Skeletal muscle cell (primary cell): ENCODE data around the gene NAPSA.
"Not testable (repeated sequence)": the region's sequence is repeated elsewhere in the genome, so short reads cannot be mapped to it uniquely, and the experiment has no call there.

Source experiments
- DNase-seq: peaks from one replicate; pipeline ENCODE4 v3.0.0-alpha.2; 2010; ENCODE audit warnings: low read depth
- H3K4me3 ChIP-seq: 2 replicates; pipeline ENCODE4 v1.5.1; 2011; ENCODE audit warnings: low read depth, mild to moderate bottlenecking, control low read depth, low read length, moderate library complexity

The NAPSA gene

DNA sequence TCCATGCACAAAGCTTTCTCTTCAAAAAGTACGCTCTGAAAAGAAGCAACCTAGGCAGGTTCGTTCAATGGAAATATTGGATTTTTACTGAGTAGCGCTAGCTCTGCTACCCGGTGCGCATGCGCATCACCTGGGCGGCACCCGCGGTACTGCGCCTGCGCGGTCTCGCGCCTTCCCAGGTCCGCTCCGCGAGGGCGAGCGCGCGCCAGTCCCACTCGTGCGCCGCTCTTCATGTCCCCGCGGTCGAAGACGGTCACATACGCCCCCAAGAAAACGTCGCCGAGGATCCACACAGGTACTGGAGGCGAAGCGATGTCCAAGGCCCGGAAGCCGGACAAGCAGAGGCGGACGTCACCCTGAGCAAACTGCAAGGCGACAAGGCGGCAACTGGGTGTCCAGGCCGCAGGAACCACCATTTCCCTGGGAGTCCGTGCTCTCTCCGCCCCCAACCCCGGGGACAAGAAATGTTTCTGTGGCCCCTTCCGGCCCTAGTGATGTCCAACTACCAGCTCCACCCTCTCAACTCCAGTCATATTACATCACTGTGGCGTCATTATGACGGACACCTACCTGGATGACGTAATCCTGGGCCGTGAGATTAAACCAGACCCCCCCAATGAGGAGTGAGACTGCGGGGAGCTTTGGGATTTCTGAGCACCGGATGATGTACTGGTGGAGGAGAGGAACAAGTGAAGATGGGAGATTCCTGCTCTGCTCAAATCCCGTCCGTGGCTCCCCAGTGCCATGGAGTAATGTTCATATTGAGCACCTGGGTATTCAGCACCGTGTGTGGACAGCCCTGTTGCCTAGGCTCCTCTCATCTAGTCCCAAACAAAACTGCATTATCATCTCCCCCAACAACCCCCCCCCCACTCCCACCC, 31.5 kb downstream of the NAPSA start:
- DNase-seq = peak; percentile 16
- H3K4me3 ChIP-seq = peak overlapping the region; percentile 53

DNA sequence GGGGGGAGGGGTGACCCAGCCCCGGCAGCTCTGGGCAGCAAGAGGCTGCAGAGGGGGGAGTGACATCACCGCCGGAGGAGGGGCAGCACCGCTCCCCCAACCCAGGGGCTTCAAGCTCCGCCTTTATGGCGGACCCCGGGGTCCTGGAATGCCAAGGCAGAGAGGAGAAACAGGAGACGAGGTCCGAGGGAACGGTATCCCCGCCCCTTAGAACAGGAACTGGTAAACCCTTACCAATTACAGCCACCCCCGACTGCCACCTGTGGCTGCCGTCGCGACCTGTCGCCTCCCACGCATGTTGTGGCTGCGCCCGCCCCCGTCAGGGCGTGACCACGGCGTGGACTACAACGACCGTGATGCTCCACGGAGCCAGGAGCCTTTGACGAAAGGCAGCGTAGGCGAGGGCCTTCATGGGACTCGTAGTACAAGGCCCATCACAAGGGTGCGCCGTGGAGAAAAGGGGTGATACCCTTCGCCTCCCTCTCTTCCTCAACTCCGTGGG, 32.2 kb downstream of the NAPSA start:
- peak overlapping the region; percentile 53 for H3K4me3 ChIP-seq
- peak; percentile 53 for DNase-seq

DNA sequence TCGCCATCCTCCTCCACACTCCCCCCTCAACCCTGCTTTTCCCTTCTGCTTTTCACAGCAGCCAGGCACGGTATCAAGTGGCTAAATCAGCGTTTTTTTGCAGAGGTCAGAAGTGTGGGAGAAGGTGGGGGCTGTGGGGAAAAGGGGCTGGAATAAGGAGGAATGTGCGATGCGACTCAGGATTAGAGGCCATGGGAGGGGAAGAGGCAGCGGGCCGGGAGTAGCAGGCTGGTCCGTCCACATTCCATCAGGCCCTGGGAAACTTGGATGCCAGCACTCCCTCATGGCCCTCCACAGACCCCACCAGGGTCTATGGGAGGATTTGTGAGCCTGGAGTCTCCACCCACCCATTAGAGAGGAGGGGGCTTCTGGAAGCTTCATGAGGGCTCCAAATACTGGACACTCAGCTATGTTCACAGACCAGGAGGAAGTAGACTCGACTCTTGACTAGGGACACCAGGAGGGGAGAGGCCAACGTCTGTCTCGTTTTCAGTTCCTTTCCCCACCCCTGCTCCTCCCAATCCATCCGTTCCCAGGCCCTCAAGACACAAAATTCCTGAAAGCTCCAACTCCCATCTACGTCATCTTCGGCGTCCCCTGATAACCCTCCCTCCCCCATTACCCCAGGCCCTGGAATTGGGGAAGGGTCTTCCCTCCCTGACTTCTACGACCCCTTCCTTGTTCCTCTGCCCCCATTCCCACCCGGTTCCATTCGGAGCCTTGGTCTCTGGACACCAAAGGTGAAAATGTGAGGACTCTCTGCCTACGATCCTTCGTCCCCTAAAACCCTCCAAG, 33.0 kb downstream of the NAPSA start:
- no peak overlapping the region for H3K4me3 ChIP-seq
- DNase-seq = no peak

GRCh38 chr19:50331994-50332243, 33.5 kb downstream of the NAPSA start:
- H3K4me3 ChIP-seq = no peak overlapping the region
- no peak for DNase-seq

- no peak overlapping the region for H3K4me3 ChIP-seq
- no peak for DNase-seq
These were observed 34.0 kb downstream of the NAPSA start for GRCh38 chr19:50331221-50331993.

DNA sequence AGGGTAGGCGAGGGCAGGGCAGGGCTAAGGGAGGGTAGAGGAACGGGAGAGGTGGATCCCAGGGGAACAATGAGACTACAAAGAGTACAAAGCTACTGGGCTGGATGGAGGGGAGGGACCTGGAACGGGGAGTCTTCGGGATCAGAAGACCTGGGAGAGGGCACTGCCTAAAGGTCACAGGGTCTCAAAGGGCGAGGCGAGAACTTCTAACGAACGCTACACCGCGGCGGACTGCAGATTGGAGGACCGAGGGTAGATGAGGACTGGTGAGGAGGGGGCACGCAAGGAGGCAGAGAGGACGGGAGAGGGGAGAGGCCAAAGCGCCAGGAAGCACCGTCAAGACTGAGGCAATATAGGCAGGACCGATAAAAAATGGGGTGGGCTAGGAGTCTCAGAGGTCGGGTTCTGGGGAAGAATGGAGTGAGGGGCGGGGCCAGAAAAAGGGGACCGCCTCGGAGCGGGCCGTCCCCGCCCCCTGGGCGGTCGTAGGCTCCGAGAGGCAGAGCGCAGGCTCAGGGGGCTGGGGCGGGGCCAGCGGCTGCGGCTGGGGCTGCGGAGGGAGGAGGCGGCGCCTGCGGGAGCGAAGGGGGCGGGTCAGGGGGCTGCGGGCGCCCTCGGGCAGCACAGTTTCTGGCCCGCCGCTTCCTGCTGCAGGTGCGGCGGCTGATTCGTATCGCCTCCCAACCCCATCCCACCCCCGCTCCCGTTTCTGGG, 34.9 kb downstream of the NAPSA start:
- H3K4me3 ChIP-seq = peak overlapping the region; percentile 13
- DNase-seq = no peak

- peak overlapping the region; percentile 33 for H3K4me3 ChIP-seq
- not testable (repeated sequence) for DNase-seq
These were observed 35.5 kb downstream of the NAPSA start for GRCh38 chr19:50329926-50330294.

GRCh38 chr19:50329146-50329925, 36.1 kb downstream of the NAPSA start, which contains the start of gene KCNC3:
Gene KCNC3 (minus strand): TSS chr19:50329377. CDS start chr19:50329082, 295 bp downstream.
- DNase-seq = peak; percentile 82
- peak within 1 kb of the TSS; percentile 36 for H3K4me3 ChIP-seq

DNA sequence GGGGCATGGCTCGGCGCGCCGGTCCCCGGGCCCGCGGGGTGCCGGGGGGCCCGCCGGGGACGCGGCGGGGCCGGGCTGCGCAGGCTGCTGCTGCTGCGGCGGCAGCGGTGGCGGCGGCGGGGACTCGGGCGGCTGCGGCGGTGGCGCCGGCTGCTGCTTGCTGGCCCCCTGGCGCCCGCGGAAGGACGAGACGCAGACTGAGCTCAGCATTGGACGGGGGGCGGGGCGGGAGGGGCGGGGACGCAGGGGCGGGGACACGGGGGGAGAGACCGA, 36.6 kb downstream of the NAPSA start:
- no peak overlapping the region for H3K4me3 ChIP-seq
- no peak for DNase-seq

DNA sequence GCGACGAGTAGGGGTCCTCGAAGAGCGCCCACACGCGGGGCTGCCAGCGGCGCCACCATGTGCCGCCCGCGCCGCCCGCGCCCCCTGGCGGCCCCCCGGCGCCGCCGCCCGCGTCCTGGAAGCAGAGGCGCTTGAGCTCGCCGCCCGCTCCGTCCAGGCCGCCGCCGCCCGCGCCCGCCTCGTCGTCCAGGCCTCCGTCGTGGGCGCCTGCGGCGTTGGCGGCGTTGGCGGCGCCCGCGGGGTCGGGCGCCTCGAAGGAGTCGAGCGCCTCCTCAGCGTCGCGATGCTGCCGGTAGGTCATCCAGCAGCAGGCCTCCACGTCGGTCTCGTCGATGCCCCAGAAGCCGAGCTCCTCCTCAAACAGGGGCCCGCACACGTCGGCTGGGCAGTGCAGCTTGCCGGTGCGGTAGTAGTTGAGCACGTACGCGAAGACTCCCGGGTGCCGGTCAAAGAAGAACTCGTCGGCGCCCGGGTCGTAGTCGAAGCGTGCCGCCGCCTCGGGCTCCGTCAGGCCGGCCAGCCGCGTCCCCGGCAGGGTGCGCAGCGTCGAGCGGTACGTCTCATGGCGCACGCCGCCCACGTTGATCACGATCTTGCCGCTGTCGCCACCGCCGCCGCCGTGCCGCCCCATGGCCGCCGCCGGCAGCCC, 37.1 kb downstream of the NAPSA start:
- peak overlapping the region; percentile 36 for H3K4me3 ChIP-seq
- no peak for DNase-seq

DNA sequence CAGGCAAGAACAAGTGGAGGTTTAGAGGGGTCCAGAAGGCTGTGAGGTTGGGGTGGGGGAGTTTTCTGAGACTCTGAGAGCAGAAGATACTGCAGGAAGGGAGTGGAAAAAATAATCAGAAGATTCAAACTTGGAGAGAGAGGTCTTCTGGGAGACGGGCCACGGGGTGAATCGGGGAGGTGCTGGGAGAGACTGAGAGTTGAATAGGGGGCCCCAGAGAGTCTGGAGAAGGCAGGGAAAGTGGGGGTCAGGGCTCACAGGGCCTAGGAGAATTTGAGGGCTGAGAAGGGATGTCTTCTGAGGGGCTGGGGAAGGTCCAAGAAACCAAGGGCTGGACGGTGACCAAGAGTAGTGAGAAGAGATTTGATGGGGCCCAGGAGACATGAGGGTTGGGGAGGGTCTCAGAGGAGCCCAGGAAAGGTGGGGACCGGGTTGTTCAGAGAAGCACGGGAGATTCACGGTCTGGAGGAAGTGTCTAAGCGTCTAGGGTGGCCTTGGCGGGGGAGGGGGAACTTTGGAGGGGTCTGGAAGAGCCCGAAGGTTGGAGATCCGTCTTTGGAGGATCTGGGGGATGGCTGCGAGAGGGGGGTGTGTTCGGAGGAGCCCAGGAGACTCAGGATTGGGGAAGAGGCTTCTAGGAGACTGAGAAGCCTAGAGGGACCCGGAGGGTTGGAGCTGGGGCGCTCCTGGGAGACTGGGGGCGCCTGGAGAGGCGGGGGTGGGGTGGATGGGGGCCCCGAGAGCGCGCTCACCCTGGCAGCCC, 37.8 kb downstream of the NAPSA start:
- H3K4me3 ChIP-seq = no peak overlapping the region

GRCh38 chr19:50327013-50327412, 38.4 kb downstream of the NAPSA start:
- H3K4me3 ChIP-seq = no peak overlapping the region
- DNase-seq = no peak

More for the DNA sequence above, 37.8 kb downstream of the NAPSA start:
- no peak for DNase-seq

DNA sequence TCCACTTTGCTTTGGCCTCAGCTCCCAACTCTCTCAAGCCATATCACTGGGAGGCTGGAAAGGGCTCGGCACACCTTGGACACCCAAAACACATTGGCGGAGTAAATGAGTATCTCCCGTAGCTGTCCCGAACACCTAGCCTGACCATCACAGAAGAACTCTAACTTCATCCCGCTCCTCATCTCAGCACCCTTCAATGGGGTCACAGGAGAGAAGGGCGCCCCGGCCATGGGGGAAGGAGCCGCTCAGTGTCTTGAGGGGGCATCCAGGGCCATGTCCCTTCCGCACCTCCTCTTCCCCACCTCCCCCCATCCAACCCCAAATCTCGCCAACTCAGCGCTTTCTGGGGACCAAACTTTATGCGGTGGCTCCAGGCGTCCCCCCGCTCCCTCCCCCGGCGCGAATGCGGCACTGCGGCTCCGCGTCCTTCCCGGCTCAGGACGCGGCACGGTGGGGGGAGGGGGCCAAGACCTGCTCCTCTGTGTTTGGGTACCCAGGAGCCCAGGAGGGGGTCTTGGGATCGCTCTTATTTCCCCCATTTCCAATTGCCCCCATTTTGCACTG, 39.3 kb downstream of the NAPSA start:
- DNase-seq = no peak
- H3K4me3 ChIP-seq = no peak overlapping the region

- H3K4me3 ChIP-seq = no peak overlapping the region
- no peak for DNase-seq
These were observed 39.9 kb downstream of the NAPSA start for GRCh38 chr19:50325310-50326100.

DNA sequence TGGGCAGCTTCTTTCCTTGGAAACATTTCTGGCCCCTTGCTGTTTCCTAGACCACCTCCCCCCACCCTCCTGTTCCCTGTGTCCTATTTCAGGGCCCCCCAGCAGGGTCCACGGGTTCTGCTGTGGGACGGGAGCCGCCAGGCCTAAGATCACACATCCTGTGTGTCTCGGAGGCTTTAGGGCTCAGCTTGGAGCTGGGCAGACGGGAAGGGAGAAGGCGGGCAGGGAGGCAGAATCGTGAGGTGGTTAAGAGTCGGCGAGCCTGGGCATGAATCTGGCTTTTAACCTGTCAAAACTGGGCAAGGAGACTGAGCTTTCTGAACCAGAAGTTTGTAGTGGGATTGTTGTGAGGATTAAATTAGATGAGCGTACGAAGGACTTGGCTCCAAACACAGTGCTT, 41.1 kb downstream of the NAPSA start:
- DNase-seq = no peak
- H3K4me3 ChIP-seq = no peak overlapping the region

- no peak for DNase-seq
- H3K4me3 ChIP-seq = no peak overlapping the region
These were observed 41.7 kb downstream of the NAPSA start for GRCh38 chr19:50323782-50324133.
